Mammary epithelial cell (primary cell): ENCODE data around the gene GCN1.

Experiments
- EZH2 ChIP-seq: IDR thresholded peaks from 2 replicates; pipeline ENCODE4 v1.6.1; 2012; ENCODE audit warnings: low read length, inconsistent platforms, borderline replicate concordance
- TF ChIP-seq, protein P1 (sequence below), 2 donors: IDR thresholded peaks in 1 of 2; conservative IDR thresholded peaks in 1 of 2; 2 replicates each; pipeline ENCODE4 v1.5.1; 2011 to 2012; ENCODE audit warnings: inconsistent platforms in 2 of 2, low read length in 2 of 2, mild to moderate bottlenecking in 2 of 2, control low read depth in 1 of 2, low read depth in 1 of 2; ENCODE audit not compliant: insufficient read depth in 1 of 2; ENCODE audit errors: extremely low read depth in 1 of 2

DNA sequence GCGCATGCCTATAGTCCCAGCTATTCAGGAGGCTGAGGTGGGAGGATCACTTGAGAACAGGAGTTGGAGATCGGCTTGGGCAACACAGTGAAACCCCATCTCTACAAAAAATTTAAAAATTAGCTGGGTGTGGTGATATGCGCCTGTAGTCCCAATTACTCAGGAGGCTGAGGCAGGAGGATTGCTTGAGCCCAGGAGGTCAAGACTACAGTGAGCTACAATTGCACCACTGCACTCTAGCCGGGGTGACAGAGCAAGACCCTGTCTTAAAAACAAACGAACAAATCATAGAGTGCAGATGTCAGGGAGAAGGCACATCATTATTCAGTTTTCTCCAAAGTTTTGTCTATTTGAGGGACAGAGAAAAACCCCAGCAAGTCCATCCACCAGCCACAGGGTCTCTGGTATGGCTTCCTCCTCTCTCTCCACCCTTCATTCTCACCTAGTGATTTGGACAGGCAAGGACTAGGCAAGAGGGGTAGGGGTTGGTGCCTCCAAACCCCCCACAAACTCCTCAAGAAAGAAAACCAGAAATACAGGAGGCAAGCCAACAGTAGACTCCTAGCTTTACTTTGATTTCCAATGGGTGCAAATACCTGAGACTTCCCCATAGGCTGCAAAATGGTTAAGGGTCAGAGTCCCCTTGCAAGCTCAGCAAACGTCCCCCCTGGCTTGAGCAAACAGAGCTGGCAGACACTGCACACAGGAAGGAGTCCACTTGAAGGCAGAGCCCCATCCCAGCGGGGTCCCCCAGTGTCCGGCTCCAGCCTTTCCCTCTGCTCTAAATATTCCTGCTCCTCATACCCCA is 32.9 kb upstream of the GCN1 start:
- TF ChIP-seq, protein P1, sequence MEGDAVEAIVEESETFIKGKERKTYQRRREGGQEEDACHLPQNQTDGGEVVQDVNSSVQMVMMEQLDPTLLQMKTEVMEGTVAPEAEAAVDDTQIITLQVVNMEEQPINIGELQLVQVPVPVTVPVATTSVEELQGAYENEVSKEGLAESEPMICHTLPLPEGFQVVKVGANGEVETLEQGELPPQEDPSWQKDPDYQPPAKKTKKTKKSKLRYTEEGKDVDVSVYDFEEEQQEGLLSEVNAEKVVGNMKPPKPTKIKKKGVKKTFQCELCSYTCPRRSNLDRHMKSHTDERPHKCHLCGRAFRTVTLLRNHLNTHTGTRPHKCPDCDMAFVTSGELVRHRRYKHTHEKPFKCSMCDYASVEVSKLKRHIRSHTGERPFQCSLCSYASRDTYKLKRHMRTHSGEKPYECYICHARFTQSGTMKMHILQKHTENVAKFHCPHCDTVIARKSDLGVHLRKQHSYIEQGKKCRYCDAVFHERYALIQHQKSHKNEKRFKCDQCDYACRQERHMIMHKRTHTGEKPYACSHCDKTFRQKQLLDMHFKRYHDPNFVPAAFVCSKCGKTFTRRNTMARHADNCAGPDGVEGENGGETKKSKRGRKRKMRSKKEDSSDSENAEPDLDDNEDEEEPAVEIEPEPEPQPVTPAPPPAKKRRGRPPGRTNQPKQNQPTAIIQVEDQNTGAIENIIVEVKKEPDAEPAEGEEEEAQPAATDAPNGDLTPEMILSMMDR (conservative IDR thresholded peaks at IDR 0.05 in 1 of 2, IDR thresholded peaks at IDR 0.05 in 1 of 2; ENCODE audit: extremely low read depth in 1 of 2, insufficient read depth in 1 of 2, low read depth in 1 of 2, low read length in 2 of 2): no peak
- no peak for TF ChIP-seq EZH2
